ENCODE measurements around the gene THOC2.
A peak's percentile ranks its signal among the peaks of the same experiment; 100 is the strongest.
"Not testable (repeated sequence)": the region's sequence is repeated elsewhere in the genome, so short reads cannot be mapped to it uniquely, and the experiment has no call there.

The THOC2 gene

DNA sequence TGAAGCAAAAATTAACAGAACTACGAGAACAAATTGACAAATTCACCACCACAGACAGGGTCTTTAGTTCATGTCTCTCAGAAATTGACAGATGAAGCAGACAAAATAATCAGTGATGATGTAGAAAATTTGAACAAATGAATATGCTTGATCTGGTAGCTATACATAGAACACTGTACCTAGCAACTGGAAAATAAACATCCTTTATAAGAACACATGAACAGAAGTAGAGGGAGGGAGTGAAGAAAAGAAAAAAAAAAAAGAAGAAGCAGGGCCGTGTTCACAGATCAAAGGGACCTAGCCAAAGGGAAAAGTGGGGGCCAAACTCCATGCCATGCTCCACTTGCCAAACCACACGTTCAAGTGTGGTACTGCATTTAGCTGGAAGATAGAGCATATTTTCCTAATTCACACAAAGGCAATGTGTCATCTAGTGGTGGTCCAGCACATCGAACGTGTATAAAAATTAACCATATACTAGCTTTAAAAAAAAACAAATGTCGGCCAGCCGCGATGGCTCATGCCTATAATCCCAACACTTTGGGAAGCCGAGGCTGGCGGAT lies 5.6 kb upstream of the THOC2 start:
- DNase-seq, result no peak

DNA sequence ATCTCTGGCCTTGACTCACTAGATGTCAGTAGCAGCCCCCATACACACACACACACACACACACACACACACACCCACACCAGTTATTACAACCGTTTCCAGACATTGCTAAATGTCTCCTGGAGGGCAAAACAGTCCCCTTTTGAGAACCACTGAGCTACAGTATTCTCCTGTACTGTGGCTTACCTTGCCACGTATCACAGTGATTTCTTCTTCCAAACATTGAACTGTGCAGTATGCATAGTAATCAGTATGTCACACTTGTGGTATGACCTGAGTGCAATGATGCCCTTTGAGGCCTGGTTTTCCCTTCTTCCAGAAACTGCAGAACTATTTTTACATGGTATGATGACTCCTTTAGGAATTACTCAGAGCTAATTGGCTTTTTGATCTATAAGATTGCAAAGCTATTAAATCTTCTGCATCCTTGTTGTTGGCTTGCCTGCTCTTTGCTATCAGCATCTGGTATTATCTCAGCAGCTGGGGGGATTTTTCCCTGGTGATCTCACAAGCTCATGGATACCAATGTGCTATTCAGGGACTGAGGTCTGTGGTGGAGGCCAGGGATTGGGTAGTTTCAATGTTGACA lies 3.6 kb upstream of the THOC2 start:
- DNase-seq, result no peak

DNA sequence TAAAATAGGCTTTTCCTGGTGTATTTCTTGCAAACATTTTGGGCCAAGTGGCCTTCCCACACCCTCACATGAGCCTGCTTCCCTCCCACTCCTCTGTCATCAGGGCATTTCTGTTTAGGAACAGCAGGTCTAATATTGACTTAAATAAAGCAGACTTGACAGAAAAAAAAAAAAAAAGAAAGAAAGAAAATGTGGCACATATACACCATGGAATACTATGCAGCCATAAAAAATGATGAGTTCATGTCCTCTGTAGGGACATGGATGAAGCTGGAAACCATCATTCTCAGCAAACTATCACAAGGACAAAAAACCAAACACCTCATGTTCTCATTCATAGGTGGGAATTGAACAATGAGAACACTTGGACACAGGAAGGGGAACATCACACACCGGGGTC lies 2.3 kb upstream of the THOC2 start:
- DNase-seq, result not testable (repeated sequence)

DNA sequence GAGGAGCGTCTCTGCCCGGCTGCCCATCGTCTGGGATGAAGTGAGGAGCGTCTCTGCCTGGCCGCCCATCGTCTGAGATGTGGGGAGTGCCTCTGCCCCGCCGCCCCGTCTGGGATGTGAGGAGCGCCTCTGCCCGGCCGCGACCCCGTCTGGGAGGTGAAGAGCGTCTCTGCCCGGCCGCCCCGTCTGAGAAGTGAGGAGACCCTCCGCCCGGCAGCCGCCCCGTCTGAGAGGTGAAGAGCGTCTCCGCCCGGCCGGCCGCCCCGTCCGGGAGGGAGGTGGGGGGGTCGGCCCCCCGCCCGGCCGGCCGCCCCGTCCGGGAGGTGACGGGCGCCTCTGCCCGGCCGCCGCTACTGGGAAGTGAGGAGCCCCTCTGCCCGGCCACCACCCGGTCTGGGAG lies 1.2 kb upstream of the THOC2 start:
- not testable (repeated sequence) for DNase-seq

DNA sequence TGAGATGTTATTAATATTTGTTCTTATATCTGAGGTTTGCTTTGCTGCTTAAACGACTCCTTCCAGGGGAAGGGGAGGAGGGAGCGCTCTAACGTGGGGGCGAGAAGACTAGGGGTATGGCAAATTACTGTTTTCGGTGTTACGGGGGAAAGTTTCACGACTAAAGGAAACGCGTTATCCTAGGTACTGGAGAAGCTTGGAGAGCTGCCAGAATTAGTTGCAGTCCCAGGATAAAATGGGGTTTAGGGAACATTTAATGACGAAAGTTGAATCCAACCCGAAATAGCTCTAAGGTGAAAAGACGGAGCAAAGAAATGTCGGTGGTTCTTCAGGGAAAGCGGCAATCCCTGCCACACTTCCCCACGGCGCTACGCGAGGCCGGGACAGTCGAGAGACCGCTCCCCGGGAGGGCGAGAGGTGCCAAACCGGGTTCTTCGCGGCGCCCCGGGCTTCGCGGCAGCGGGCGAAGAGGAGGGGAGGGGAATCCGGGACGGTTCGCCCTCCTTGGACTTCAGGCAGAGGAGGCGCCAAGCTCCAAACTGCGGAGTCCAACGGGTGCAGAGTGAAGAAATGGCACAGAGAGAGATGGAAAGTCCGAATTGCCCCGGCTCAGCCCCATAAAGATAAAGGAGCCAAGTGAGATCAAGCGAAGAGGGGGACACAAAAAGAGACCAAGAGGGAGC lies 724 bp downstream of the THOC2 start:
- DNase-seq, result peak in 9 of 56 donors; percentile 1 to 22 (median 15)

DNA sequence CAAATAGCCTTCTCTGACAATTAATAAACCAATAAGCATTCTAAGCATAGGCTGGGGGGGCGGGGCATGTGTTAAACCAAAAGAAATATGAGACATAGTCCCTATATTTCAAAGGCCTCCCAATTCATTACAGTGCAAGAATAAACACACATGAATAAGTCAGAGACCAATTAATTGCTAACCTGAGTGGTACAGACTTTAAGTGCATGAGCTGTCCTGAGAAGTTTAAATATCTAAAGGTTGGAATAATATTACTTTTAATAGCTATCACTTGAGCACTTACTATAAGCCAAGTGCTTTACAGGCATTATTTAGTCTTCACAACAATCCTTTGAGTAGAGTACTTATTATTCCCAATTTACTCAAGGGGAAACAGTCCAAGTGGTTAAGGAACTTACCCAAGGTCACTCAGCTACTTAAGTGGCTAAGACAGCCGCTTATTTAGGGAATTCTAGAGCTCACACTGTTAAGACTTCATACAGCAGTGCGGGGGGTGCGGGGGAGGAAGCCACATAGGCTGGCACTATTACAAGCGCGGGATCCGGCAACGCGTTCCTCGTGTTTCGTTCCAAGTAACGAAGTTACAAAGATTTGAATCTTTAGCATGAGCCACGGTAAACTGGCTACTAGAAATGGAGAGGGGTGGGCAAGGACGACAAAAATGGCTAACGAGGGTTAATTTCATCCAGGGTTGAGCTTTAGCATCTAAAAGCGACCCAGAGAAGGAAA lies 1.4 kb downstream of the THOC2 start:
- DNase-seq, result peak in 3 of 56 donors; percentile 0 to 3 (median 1)

DNA sequence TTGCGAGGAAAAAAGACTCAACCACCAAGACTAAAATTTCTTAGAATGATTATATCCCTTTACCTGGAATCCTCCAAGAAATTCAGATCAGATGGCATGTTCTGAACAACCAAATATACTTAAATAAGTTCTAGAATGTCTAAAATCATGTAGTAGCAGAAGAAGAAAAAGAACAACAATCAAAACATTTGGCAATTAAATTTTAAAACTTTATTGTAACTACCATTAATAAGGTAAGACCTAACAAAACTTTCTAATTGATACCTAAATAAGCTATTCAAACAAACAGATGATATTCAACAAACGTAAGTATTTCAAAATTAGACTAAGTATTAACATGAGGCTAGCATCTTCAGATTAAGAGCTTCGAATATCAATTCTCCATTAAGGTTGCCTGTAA lies 4.3 kb downstream of the THOC2 start:
- no peak for DNase-seq

DNA sequence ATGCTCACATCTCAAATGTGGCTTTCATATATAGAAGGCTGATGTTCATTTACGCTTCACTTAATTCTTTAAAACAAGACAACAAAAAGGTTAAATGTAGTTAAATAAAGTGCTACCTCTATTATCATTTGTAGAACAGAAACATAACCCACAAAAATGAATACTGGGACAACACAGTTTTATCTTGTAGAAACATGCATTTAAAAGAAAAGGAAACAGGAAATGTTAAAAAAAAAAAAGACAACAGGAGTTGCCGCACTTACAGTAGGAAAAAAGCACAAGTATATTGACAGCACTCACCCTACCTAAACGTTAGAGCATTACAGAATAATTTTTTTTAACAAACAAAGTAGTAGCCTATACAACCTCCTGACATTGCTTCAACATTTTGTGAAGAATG lies 4.8 kb downstream of the THOC2 start:
- no peak for DNase-seq

DNA sequence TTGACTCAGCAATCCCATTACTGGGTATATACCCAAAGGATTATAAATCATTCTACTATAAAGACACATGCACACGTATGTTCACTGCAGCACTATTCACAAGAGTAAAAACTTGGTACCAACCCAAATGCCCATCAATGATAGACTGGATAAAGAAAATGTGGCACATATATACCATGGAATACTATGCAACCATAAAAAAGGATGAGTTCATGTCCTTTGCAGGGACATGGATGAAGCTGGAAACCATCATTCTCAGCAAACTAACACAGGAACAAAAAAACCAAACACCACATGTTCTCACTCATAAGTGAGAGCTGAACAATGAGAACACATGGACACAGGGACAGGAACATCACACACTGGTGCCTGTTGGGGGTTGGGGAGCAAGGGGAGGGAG lies 10.7 kb downstream of the THOC2 start:
- not testable (repeated sequence) for DNase-seq

DNA sequence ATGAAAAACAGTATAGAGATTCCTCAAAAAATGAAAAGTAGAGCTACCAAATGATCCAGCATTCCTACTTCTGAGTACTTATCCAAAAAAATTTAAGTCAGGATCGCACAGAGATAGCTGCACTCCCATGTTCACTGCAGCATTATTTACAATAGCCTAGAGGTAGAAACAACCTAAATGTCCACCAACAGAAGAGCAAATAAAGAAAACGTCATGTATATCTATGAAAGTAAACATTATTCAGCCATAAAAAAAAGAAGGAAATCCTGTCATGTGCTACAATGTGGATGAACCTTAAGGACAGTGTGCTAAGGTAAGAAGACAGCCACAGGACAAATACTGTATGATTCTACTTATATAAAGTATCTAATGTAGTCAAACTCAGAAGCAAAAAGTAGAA lies 12.4 kb downstream of the THOC2 start:
- no peak for DNase-seq

DNA sequence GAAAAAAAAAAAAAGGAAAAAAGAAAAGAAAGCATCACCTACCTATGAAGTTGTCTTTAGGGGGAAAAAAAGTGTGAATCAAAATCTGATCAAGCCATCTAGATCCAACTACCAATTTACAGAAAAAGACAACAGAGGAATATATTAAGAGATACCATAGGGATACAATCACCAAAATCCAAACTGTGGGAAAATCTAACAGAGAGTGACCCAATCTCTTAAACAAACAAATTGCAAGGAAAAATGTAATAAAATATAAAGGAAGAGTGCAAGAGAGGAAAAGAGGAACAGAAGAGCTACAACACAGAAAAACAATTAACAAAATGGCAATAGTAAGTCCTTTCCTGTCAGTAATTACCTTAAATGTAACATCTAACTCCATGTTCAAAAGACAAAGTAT lies 19.0 kb downstream of the THOC2 start:
- DNase-seq, result no peak

DNA sequence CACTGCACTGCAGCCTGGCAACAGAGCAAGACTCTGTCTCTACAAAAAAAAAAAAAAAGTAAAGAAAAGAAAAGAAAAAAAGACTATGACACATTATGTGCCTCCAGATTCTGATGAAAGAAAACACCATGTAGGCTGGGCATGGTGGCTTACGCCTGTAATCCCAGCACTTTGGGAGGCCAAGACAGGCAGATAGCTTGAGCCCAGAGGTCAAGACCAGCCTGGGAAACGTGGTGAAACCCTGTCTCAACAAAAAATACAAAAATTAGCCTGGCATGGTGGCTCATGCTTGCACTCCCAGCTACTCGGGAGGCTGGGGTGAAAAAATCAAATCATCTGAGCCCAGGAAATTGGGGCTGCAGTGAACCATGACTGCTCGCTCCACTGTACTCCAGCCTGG lies 19.4 kb downstream of the THOC2 start:
- no peak for DNase-seq

DNA sequence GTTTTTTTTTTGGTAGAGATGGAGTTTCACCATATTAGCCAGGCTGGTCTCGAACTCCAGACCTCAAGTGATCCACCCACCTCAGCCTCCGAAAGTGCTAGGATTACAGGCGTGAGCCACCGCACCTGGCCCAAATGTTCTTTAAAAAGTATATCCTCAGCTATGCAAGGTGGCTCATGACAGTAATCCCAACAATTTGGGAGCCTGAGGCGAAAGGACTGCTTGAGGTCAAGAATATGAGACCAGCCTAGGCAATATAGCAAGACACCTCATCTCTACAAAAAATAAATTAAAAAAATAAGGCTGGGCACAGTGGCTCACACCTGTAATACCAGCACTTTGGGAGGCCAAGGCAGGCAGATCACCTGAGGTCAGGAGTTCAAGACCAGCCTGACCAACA lies 21.7 kb downstream of the THOC2 start:
- DNase-seq, result not testable (repeated sequence)

DNA sequence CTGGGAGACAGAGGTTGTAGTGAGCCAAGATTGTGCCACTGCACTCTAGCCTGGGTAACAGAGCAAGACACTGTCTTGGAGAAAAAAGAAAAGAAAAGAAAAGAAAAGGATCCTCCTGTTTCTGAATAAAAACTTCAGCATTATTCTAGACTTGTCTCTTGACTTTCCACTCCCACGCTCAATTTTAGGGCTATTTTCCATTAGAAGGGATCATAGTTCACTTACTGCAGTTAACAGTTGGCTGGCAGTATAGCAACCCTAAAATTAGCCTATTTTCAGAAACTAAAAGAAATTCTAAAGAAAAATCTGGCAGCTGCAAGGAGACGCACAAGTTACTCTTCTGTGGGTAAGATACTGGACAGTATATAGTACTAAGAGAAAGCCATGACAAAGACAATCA lies 28.1 kb downstream of the THOC2 start:
- DNase-seq, result no peak

DNA sequence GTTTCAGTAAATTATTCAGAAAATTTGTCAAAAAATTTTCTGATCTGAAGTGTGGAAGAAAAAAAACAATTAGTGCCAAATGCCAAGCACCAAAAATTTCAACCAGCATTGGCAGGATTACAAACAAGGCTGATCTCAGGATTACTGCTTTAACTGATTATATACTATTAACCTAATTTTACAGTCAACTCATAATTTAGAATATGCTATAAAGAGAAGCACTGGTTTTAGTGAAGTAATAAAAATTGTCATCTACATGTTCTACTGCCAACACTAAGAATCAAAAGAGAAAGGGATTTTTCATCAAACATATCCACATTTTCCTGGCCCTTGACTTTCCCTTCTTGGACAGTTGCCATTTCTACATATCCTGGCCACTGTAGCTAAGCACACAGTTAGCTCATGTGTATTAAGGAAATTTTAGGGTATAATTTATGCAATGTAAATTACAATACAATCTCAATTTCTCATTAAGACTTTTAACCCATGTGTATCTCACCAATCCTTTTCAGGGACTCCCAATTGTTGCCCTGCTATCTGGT lies 33.8 kb downstream of the THOC2 start:
- DNase-seq, result no peak

DNA sequence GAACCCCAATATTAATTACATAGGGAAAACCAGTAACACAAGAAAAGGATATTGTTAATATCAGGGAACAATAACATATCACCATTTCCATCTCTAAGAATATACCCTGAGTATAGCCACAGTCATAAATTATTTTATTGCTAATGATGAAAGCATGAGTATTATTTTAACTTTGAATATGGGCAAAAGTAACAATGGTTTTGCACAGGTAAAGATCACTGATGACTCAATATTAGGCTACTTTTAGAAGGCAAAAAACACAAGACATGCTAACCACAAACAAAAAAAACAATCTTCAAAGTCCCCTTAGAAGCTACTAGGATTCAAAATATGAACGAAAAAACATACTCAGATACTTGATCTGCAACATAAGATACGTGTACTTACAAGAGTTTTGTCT lies 36.5 kb downstream of the THOC2 start:
- no peak for DNase-seq

DNA sequence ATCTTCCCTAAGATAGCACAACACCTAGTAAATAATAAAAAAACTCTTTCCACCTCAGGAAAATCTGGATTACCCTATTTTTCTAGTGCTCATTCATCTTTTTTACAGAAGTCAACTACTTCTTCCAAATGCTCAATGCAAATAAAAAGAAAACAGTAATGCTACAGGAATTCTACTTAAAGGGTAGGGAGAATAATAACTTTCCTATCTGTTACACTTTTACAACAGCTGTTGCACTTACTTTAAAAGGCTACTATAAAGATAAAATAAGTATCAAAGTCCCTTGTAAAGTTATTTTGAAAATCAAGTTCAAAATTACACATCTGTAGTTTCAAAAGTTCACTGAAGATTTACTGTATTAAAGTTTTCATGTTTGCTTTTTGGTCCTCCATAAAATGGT lies 37.6 kb downstream of the THOC2 start:
- no peak for DNase-seq

DNA sequence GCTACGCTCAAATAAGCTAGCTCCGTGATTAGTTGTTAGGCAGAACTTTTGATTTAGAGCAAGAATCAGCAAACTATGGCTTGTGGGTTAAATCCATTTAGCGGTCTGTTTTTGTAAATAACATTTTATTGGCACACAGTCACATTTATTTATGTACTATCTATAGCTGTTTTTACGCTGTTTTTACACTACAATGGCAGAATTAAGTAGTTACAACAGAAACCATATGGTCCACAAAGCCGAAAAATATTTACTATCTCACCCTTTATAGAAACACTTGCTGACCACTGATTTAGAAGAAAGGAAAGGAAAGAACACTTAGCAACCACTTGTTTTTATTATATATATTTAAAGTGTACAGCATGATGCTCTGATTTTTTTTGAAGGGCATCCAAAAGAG lies 41.1 kb downstream of the THOC2 start:
- no peak for DNase-seq

DNA sequence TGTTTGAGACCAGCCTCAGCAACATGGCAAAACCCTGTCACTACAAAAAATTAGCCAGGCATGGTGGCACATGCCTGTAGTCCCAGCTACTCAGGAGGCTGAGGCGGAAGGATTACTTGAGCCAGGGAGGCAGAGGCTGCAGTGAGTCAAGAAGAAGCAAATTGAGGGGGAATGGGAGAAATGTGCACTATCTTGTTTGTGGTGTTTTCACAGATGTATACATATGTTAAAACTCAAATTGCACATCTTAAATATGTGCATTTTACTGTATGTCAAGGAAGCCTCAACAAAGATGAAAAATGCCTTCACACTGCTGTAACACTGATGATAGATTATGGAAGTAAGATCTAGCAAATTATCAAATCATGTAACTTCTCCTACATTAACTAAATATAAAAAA lies 44.3 kb downstream of the THOC2 start:
- no peak for DNase-seq

DNA sequence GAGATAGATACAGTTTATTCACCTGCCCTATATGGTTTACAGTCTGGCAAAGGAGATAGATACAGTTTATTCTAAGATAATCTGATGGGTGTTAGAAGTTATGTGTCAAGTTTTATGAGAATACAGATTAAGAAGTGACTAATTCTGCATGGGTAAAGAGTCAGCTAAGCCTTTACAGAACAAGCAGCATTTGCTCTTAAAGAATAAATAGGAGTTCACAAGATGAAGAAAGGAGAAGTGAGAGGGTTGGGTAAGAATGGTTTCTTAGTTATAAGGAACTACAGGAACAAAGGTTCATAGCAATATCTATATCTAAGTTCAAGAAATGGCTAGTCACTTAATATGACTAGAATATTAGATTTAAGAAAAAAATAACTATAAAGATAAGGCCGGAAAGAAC lies 47.6 kb downstream of the THOC2 start:
- DNase-seq, result no peak

DNA sequence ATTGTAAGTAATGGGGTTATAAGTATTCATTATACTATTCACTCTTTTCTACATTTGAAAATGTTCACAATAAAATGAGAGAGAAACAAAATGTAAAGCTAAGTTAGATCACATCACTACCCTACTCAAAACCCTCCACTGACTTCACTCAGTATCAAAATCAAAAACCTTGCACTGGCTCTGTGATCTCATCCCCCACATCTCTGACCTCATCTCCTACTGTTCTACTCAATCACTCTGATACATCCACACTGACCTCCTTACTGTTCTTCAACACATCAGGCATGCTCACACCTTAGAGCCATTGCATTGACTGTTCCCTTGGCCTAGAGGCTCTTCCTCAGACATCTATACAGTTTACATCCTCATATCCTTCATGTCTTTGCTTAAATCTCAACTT lies 50.7 kb downstream of the THOC2 start:
- DNase-seq, result no peak

DNA sequence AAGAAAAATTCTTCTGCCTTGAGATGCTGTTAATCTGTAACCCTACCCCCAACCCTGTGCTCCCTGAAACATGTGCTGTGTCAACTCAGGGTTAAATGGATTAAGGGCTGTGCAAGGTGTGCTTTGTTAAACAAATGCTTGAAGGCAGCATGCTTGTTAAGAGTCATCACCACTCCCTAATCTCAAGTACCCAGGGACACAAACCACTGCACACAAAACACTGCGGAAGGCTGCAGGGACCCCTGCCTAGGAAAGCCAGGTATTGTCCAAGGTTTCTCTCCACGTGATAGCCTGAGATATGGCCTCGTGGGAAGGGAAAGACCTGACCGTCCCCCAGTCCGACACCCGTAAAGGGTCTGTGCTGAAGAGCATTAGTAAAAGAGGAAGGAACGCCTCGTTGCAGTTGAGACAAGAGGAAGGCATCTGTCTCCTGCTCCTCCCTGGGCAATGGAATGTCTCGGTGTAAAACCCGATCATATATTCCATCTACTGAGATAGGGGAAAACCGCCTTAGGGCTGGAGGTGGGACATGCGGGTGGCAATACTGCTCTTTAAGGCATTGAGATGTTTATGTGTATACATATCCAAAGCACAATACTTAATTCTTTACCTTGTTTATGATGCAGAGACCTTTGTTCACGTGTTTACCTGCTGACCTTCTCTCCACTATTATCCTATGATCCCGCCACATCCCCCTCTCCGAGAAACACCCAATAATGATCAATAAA lies 53.0 kb downstream of the THOC2 start:
- DNase-seq, result not testable (repeated sequence)
